Measurements from ENCODE around the gene PLK1.

PLK1 gene

DNA sequence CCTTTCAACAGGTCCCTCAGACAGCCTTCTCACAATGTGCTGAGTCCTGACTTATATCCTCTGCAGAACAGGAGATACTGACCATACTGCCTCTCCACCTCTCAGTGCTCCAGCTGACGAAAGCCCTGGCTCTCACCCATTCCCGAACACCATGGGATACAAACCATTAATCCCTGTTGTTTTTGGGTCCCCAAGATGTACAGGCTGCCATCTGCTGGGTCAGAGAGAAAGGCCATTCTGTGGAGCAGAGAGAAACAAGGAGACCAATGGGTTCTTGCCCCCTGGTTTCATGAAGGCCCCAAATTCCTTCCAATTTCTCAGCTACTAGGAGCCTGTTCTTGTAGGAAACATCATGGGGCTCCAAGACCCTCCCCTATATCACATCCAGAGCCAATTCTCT, 31.3 kb downstream of the PLK1 start:
- no peak for TF ChIP-seq YY1 (IDR thresholded peaks at IDR 0.05; ENCODE audit: low read depth)
- no peak for TF ChIP-seq TCF12 (IDR thresholded peaks at IDR 0.05; ENCODE audit: low read depth)
- no peak for TF ChIP-seq CREB1 (IDR thresholded peaks at IDR 0.05; ENCODE audit: low read depth)
- TF ChIP-seq TEAD4 (IDR thresholded peaks at IDR 0.05), result no peak
- TF ChIP-seq FOXM1 (IDR thresholded peaks at IDR 0.05; ENCODE audit: borderline replicate concordance, low read depth), result no peak
- no peak for TF ChIP-seq EGR1 (IDR thresholded peaks at IDR 0.05)
- TF ChIP-seq TAF1 (IDR thresholded peaks at IDR 0.05; ENCODE audit: low read depth), result no peak
- no peak for TF ChIP-seq CEBPB (IDR thresholded peaks at IDR 0.05)
- TF ChIP-seq ZBTB7A (IDR thresholded peaks at IDR 0.05; ENCODE audit: low read depth), result no peak
- TF ChIP-seq, protein P1, sequence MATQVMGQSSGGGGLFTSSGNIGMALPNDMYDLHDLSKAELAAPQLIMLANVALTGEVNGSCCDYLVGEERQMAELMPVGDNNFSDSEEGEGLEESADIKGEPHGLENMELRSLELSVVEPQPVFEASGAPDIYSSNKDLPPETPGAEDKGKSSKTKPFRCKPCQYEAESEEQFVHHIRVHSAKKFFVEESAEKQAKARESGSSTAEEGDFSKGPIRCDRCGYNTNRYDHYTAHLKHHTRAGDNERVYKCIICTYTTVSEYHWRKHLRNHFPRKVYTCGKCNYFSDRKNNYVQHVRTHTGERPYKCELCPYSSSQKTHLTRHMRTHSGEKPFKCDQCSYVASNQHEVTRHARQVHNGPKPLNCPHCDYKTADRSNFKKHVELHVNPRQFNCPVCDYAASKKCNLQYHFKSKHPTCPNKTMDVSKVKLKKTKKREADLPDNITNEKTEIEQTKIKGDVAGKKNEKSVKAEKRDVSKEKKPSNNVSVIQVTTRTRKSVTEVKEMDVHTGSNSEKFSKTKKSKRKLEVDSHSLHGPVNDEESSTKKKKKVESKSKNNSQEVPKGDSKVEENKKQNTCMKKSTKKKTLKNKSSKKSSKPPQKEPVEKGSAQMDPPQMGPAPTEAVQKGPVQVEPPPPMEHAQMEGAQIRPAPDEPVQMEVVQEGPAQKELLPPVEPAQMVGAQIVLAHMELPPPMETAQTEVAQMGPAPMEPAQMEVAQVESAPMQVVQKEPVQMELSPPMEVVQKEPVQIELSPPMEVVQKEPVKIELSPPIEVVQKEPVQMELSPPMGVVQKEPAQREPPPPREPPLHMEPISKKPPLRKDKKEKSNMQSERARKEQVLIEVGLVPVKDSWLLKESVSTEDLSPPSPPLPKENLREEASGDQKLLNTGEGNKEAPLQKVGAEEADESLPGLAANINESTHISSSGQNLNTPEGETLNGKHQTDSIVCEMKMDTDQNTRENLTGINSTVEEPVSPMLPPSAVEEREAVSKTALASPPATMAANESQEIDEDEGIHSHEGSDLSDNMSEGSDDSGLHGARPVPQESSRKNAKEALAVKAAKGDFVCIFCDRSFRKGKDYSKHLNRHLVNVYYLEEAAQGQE (IDR thresholded peaks at IDR 0.05; ENCODE audit: low read depth), result no peak
- TF ChIP-seq EP300 (IDR thresholded peaks at IDR 0.05; ENCODE audit: borderline replicate concordance), result no peak
- TF ChIP-seq, protein P2, sequence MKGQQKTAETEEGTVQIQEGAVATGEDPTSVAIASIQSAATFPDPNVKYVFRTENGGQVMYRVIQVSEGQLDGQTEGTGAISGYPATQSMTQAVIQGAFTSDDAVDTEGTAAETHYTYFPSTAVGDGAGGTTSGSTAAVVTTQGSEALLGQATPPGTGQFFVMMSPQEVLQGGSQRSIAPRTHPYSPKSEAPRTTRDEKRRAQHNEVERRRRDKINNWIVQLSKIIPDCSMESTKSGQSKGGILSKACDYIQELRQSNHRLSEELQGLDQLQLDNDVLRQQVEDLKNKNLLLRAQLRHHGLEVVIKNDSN (IDR thresholded peaks at IDR 0.05), result no peak
- TF ChIP-seq, protein P3, sequence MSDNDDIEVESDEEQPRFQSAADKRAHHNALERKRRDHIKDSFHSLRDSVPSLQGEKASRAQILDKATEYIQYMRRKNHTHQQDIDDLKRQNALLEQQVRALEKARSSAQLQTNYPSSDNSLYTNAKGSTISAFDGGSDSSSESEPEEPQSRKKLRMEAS (IDR thresholded peaks at IDR 0.05), result no peak
- TF ChIP-seq NFIC (IDR thresholded peaks at IDR 0.05), result no peak
- TF ChIP-seq RAD21 (IDR thresholded peaks at IDR 0.05; ENCODE audit: low read depth), result no peak

DNA sequence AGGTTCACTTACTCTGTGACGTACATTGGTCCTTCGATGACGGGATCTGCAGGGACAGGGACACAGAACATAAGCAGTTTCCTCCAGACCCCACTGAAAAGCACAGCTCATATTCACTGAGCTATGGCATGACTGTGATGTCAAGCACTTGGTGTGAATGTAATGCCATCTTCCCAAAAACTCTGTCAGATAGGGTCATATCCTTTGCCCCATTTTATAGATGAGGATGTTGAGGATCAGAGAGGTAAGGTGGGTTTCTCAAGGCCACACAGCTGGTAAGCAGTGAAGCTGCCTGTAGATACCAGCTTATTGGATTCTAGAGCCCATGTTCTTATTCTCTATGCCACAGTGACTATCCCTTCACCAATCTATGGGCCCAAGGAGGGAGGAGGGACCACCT, 31.8 kb downstream of the PLK1 start:
- TF ChIP-seq EGR1 (IDR thresholded peaks at IDR 0.05) (no peak), TAF1 (IDR thresholded peaks at IDR 0.05; ENCODE audit: low read depth) (no peak), RAD21 (IDR thresholded peaks at IDR 0.05; ENCODE audit: low read depth) (no peak), YY1 (IDR thresholded peaks at IDR 0.05; ENCODE audit: low read depth) (no peak), TCF12 (IDR thresholded peaks at IDR 0.05; ENCODE audit: low read depth) (no peak), ZBTB7A (IDR thresholded peaks at IDR 0.05; ENCODE audit: low read depth) (no peak), NFIC (IDR thresholded peaks at IDR 0.05) (no peak), CREB1 (IDR thresholded peaks at IDR 0.05; ENCODE audit: low read depth) (no peak), TEAD4 (IDR thresholded peaks at IDR 0.05) (no peak), CEBPB (IDR thresholded peaks at IDR 0.05) (no peak), EP300 (IDR thresholded peaks at IDR 0.05; ENCODE audit: borderline replicate concordance) (no peak), FOXM1 (IDR thresholded peaks at IDR 0.05; ENCODE audit: borderline replicate concordance, low read depth) (no peak)
- TF ChIP-seq, protein P2 (IDR thresholded peaks at IDR 0.05), result no peak
- TF ChIP-seq, protein P1 (IDR thresholded peaks at IDR 0.05; ENCODE audit: low read depth), result no peak
- TF ChIP-seq, protein P3 (IDR thresholded peaks at IDR 0.05), result no peak

DNA sequence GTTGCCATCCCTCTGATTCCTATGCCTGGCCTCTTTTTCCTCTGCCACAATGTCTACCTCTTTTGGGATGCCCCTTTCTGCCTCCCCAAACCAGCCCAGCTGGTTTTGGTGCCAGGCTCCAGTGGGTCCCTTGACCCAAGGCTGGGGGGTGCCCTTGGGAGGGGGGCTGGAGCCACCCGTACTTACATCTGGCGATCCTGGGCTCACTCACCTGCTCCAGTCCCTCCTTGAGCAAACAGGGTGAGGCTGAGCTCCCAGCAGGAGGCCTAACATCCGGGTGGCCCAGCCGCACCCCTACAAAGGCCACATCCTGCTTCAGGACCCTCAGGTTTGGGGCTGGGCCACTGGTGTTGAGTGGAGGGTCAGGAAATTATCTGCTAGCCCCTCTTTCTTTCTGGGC, 33.1 kb downstream of the PLK1 start:
- no peak for TF ChIP-seq TAF1 (IDR thresholded peaks at IDR 0.05; ENCODE audit: low read depth)
- TF ChIP-seq ZBTB7A (IDR thresholded peaks at IDR 0.05; ENCODE audit: low read depth), result no peak
- TF ChIP-seq, protein P1 (IDR thresholded peaks at IDR 0.05; ENCODE audit: low read depth), result no peak
- no peak for TF ChIP-seq EGR1 (IDR thresholded peaks at IDR 0.05)
- no peak for TF ChIP-seq CEBPB (IDR thresholded peaks at IDR 0.05)
- no peak for TF ChIP-seq RAD21 (IDR thresholded peaks at IDR 0.05; ENCODE audit: low read depth)
- no peak for TF ChIP-seq NFIC (IDR thresholded peaks at IDR 0.05)
- no peak for TF ChIP-seq CREB1 (IDR thresholded peaks at IDR 0.05; ENCODE audit: low read depth)
- TF ChIP-seq YY1 (IDR thresholded peaks at IDR 0.05; ENCODE audit: low read depth), result no peak
- TF ChIP-seq TCF12 (IDR thresholded peaks at IDR 0.05; ENCODE audit: low read depth), result no peak
- TF ChIP-seq, protein P3 (IDR thresholded peaks at IDR 0.05), result no peak
- no peak for TF ChIP-seq FOXM1 (IDR thresholded peaks at IDR 0.05; ENCODE audit: borderline replicate concordance, low read depth)

DNA sequence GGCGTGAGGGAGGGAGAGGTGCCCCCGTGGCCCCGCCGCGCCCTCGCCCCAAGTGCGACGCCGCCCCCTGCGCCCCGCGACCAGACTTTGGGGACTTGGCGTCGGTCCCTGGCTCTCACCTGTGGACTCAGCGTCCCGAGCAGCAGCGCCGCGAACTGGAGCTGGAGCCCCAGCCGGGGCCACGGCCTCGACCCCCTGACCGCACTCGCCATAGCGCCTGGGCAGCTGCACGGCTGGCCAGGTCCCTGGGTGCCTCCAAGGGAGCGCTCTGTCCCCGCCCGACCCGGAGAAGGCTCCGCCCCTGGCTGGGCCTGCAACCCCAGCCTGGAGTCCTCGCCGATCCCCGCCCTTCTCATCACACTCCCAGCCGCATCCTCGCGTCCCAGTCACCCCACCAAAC, 34.3 kb downstream of the PLK1 start, which contains the start of gene ERN2:
Gene ERN2, minus strand, starts transcription at position 247 of the 400 bp plus-strand sequence. Its CDS starts 35 bp downstream, at position 212.
- TF ChIP-seq FOXM1 (IDR thresholded peaks at IDR 0.05; ENCODE audit: borderline replicate concordance, low read depth) (no peak), ZBTB7A (IDR thresholded peaks at IDR 0.05; ENCODE audit: low read depth) (no peak), RAD21 (IDR thresholded peaks at IDR 0.05; ENCODE audit: low read depth) (no peak), EGR1 (IDR thresholded peaks at IDR 0.05) (no peak)
